H9 (cell line): Measurements from ENCODE around the gene ORMDL1. TPM values are rescaled to one million over a fixed set of nuclear protein-coding genes. Genes with fewer than 3 reads are reported as not detected.

Source experiments
- DNase-seq: peaks from one replicate; pipeline ENCODE4 v3.0.0-alpha.2; 2017
- H2AFZ ChIP-seq: one replicate; pipeline ENCODE4 v1.6.1; 2013; ENCODE audit warnings: mild to moderate bottlenecking, low read length, control low read depth, moderate library complexity
- H2AK5ac ChIP-seq: 2 replicates; pipeline ENCODE4 v1.6.1; 2013; ENCODE audit warnings: low read length, control low read depth, mixed read lengths; ENCODE audit not compliant: insufficient read length
- H2BK120ac ChIP-seq: one replicate; pipeline ENCODE4 v1.6.1; 2013; ENCODE audit warnings: low read depth, mild to moderate bottlenecking, low read length, control low read depth, inconsistent platforms; ENCODE audit not compliant: poor library complexity, severe bottlenecking
- H2BK12ac ChIP-seq: 2 replicates; pipeline ENCODE4 v1.6.1; 2013; ENCODE audit warnings: low read length, control low read depth, mixed read lengths, low read depth; ENCODE audit not compliant: insufficient read length
- H2BK15ac ChIP-seq: 2 replicates; pipeline ENCODE4 v1.6.1; 2013; ENCODE audit warnings: low read depth, low read length, control low read depth
- H2BK20ac ChIP-seq: one replicate; pipeline ENCODE4 v1.6.1; 2013; ENCODE audit warnings: low read depth, mild to moderate bottlenecking, low read length, control low read depth, inconsistent platforms; ENCODE audit not compliant: poor library complexity, severe bottlenecking
- H2BK5ac ChIP-seq: 2 replicates; pipeline ENCODE4 v1.6.1; 2013; ENCODE audit warnings: low read length, control low read depth, mixed read lengths; ENCODE audit not compliant: insufficient read length
- H3K14ac ChIP-seq: 2 replicates; pipeline ENCODE4 v1.6.1; 2013; ENCODE audit warnings: low read length, control low read depth; ENCODE audit not compliant: insufficient read depth
- H3K18ac ChIP-seq: 2 replicates; pipeline ENCODE4 v1.6.1; 2013; ENCODE audit warnings: low read depth, mild to moderate bottlenecking, mixed read lengths, low read length, control low read depth; ENCODE audit not compliant: insufficient read length
- H3K23ac ChIP-seq: 2 replicates; pipeline ENCODE4 v1.6.1; 2013; ENCODE audit warnings: low read length, control low read depth, mixed read lengths, low read depth; ENCODE audit not compliant: insufficient read length
- H3K23me2 ChIP-seq: 2 replicates; pipeline ENCODE4 v1.6.1; 2013; ENCODE audit warnings: low read depth, mild to moderate bottlenecking, mixed read lengths, low read length, control low read depth; ENCODE audit not compliant: insufficient read length, poor library complexity, severe bottlenecking
- H3K27ac ChIP-seq: 2 replicates; pipeline ENCODE4 v1.5.1; 2013; ENCODE audit warnings: low read length, control low read depth, mixed read lengths, low read depth; ENCODE audit not compliant: insufficient read length
- H3K27me3 ChIP-seq: 2 replicates; pipeline ENCODE4 v1.6.1; 2013; ENCODE audit warnings: low read length, control low read depth, inconsistent platforms; ENCODE audit not compliant: insufficient read depth
- H3K4ac ChIP-seq: 2 replicates; pipeline ENCODE4 v1.6.1; 2013; ENCODE audit warnings: low read depth, mild to moderate bottlenecking, control low read depth, inconsistent platforms, low read length, moderate library complexity
- H3K4me1 ChIP-seq: 2 replicates; pipeline ENCODE4 v1.6.1; 2013; ENCODE audit warnings: low read length, control low read depth, inconsistent platforms; ENCODE audit not compliant: insufficient read depth
- H3K4me2 ChIP-seq: 2 replicates; pipeline ENCODE4 v1.6.1; 2013; ENCODE audit warnings: low read length, control low read depth, mixed read lengths; ENCODE audit not compliant: insufficient read length, insufficient read depth
- H3K56ac ChIP-seq: 2 replicates; pipeline ENCODE4 v1.6.1; 2013; ENCODE audit warnings: low read depth, mild to moderate bottlenecking, mixed read lengths, low read length, control low read depth; ENCODE audit not compliant: insufficient read length
- H3K79me1 ChIP-seq: 2 replicates; pipeline ENCODE4 v1.6.1; 2013; ENCODE audit warnings: low read depth, mild to moderate bottlenecking, moderate library complexity, low read length, control low read depth, inconsistent platforms; ENCODE audit not compliant: insufficient read depth, poor library complexity, severe bottlenecking
- H3K79me2 ChIP-seq: 2 replicates; pipeline ENCODE4 v1.6.1; 2013; ENCODE audit warnings: low read length, control low read depth, inconsistent platforms; ENCODE audit not compliant: insufficient read depth
- H3K9ac ChIP-seq: 2 replicates; pipeline ENCODE4 v1.6.1; 2013; ENCODE audit warnings: low read length, control low read depth, mixed read lengths; ENCODE audit not compliant: insufficient read length; ENCODE audit errors: extremely low read depth
- H3K9me3 ChIP-seq: one replicate; pipeline ENCODE4 v1.6.1; 2013; ENCODE audit warnings: low read depth, low read length, inconsistent platforms; ENCODE audit not compliant: control insufficient read depth
- H3T11ph ChIP-seq: one replicate; pipeline ENCODE4 v1.6.1; 2013; ENCODE audit warnings: mild to moderate bottlenecking, low read length, control low read depth, inconsistent platforms
- H4K20me1 ChIP-seq: one replicate; pipeline ENCODE4 v1.6.1; 2013; ENCODE audit not compliant: control insufficient read depth, insufficient read length, insufficient read depth
- H4K5ac ChIP-seq: 2 replicates; pipeline ENCODE4 v1.6.1; 2013; ENCODE audit warnings: low read depth, mild to moderate bottlenecking, mixed read lengths, low read length, control low read depth; ENCODE audit not compliant: insufficient read length
- H4K8ac ChIP-seq: replicated peaks from 2 replicates; pipeline ENCODE4 v1.6.1; 2013; ENCODE audit warnings: low read length, control low read depth, mixed read lengths, low read depth; ENCODE audit not compliant: insufficient read length
- H4K91ac ChIP-seq: 2 replicates; pipeline ENCODE4 v1.6.1; 2013; ENCODE audit warnings: low read depth, mild to moderate bottlenecking, moderate library complexity, mixed read lengths, low read length, control low read depth; ENCODE audit not compliant: insufficient read length
- H3K27ac Mint-ChIP-seq, 3 experiments: 2 replicates in 2 of 3; 3 replicates in 1 of 3; pipeline ENCODE4 v1.8.0; 2020 to 2021; ENCODE audit warnings: mixed read lengths in 3 of 3, mild to moderate bottlenecking in 1 of 3, moderate library complexity in 1 of 3
- H3K27me3 Mint-ChIP-seq: 2 replicates; pipeline ENCODE4 v1.8.0; 2021; ENCODE audit warnings: low read depth, mild to moderate bottlenecking, moderate library complexity, mixed read lengths
- H3K36me3 Mint-ChIP-seq, 3 experiments: 2 replicates in 2 of 3; 3 replicates in 1 of 3; pipeline ENCODE4 v1.8.0; 2020 to 2021; ENCODE audit warnings: low read depth in 3 of 3, mixed read lengths in 3 of 3; ENCODE audit not compliant: insufficient read depth in 1 of 3
- H3K4me1 Mint-ChIP-seq, 2 experiments: 2 replicates each; pipeline ENCODE4 v1.8.0; 2020; ENCODE audit warnings: mixed read lengths in 2 of 2
- H3K4me3 Mint-ChIP-seq, 2 experiments: 2 replicates in 1 of 2; 3 replicates in 1 of 2; pipeline ENCODE4 v1.8.0; 2020 to 2021; ENCODE audit warnings: mild to moderate bottlenecking in 2 of 2, mixed read lengths in 2 of 2, moderate library complexity in 1 of 2
- H3K9me3 Mint-ChIP-seq, 2 experiments: 2 replicates in 1 of 2; 3 replicates in 1 of 2; pipeline ENCODE4 v1.8.0; 2020; ENCODE audit warnings: mild to moderate bottlenecking in 2 of 2, mixed read lengths in 2 of 2, moderate library complexity in 1 of 2
- WGBS: extraction: QIAGEN DNeasy Blood & Tissue Kit; methylation state at CpG from one replicate; pipeline ENCODE4 v1.1.7; 2013; ENCODE audit warnings: missing lambda C conversion rate, low lambda C conversion rate, mixed read lengths; ENCODE audit not compliant: insufficient read length; ENCODE audit errors: extremely low coverage; 5-methylcytosine and 5-hydroxymethylcytosine counted together
- total RNA-seq: library from RNA; stranded (reverse); gene quantifications from 2 replicates; pipeline ENCODE4 v1.2.1, GENCODE V29; 2021
- TF ChIP-seq, protein P1 (sequence below): fragments of 200-600 bp; sonication (generic); conservative IDR thresholded peaks from 3 replicates; pipeline ENCODE4 v1.8.0; 2021; ENCODE audit warnings: antibody characterized with exemption, mild to moderate bottlenecking

The ORMDL1 gene
- total RNA-seq, 1 experiment from 2014 or later = 59.7 TPM

DNA sequence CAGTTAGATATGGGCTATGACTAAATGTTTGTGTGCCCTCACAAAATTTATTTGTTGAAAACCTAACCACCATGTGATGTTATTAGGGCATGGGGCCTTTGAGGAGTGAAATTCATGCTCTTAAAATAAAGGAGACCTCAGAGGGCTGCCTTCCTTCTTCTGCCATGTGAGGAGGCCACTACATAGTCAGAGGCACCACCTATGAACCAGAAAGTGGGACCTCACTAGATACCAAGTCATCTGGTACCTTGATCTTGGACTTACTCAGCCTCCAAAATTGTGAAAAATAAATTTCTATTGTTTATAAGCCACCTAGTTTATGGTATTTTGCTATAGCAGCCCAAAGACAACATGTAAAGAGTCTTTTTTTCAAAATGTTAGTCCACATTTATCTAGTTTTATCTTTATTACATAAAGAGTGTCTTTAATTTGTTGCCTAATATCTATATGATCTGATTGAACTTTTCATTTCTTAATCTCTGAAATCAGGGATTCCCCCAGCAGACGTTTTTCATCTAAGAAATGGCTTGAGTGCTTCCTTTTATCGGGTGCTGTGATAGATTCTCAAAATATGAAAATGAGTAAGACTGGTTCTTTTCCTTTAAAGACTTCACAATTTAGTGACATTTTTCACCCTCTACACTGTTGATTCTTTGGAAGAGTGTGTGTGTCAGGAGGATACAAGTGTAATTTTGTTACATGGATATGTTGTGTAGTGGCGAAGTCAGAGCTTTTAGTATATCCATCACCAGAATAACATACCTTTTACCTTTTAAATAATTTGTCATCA, 34.3 kb upstream of the ORMDL1 start:
- Histone ChIP-seq H3T11ph (no peak overlapping the region), H3K27ac (no peak overlapping the region), H3K4ac (no peak overlapping the region), H4K8ac (no peak overlapping the region), H3K27me3 (no peaks in the 10 kb centered on the region), H4K5ac (no peak overlapping the region), H2AFZ (no peak overlapping the region), H3K56ac (no peak overlapping the region), H3K79me2 (no peaks in the 10 kb centered on the region), H2BK12ac (no peak overlapping the region), H2AK5ac (no peak overlapping the region), H2BK20ac (no peak overlapping the region), H2BK5ac (no peak overlapping the region), H3K4me1 (no peaks in the 10 kb centered on the region), H2BK120ac (no peak overlapping the region), H3K14ac (no peak overlapping the region), H4K20me1 (no peaks in the 10 kb centered on the region), H3K9ac (no peak overlapping the region), H3K23ac (no peak overlapping the region), H3K23me2 (no peaks in the 10 kb centered on the region), H3K4me2 (no peak overlapping the region), H2BK15ac (no peak overlapping the region), H3K9me3 (no peaks in the 10 kb centered on the region), H3K79me1 (no peaks in the 10 kb centered on the region), H3K18ac (no peak overlapping the region), H4K91ac (no peak overlapping the region)
- H3K4me3 Mint-ChIP-seq = no peak overlapping the region
- WGBS = no CpG with 5 or more reads among the region's 3 CpGs
- peaks cover 5 to 33% (median 30%) of the 10 kb centered on the region in 3 experiments; a peak in 5 of 7 replicates for H3K36me3 Mint-ChIP-seq
- H3K9me3 Mint-ChIP-seq = no peaks in the 10 kb centered on the region
- TF ChIP-seq, protein P1, sequence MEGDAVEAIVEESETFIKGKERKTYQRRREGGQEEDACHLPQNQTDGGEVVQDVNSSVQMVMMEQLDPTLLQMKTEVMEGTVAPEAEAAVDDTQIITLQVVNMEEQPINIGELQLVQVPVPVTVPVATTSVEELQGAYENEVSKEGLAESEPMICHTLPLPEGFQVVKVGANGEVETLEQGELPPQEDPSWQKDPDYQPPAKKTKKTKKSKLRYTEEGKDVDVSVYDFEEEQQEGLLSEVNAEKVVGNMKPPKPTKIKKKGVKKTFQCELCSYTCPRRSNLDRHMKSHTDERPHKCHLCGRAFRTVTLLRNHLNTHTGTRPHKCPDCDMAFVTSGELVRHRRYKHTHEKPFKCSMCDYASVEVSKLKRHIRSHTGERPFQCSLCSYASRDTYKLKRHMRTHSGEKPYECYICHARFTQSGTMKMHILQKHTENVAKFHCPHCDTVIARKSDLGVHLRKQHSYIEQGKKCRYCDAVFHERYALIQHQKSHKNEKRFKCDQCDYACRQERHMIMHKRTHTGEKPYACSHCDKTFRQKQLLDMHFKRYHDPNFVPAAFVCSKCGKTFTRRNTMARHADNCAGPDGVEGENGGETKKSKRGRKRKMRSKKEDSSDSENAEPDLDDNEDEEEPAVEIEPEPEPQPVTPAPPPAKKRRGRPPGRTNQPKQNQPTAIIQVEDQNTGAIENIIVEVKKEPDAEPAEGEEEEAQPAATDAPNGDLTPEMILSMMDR = no peak
- H3K27ac Mint-ChIP-seq = no peak overlapping the region
- no peak for DNase-seq
- H3K27me3 Mint-ChIP-seq = no peaks in the 10 kb centered on the region
- no peaks in the 10 kb centered on the region for H3K4me1 Mint-ChIP-seq
